ENCODE results near the gene DYRK2.

Gene DYRK2

GRCh38 chr12:67709367-67709954 lies 60.9 kb downstream of the DYRK2 start:
- DNase-seq = no peak

- no peak for DNase-seq
These were observed 62.0 kb downstream of the DYRK2 start for GRCh38 chr12:67710582-67710981.

- DNase-seq = no peak
These were observed 63.5 kb downstream of the DYRK2 start for GRCh38 chr12:67712011-67712410.

- DNase-seq = no peak
These were observed 66.1 kb downstream of the DYRK2 start for GRCh38 chr12:67714648-67715047.
